PC-3 (cell line): Measurements from ENCODE around the gene CORO6. TPM values are rescaled to one million over a fixed set of nuclear protein-coding genes. Genes with fewer than 3 reads are reported as not detected.

Experiments used
- ATAC-seq: fragments of 200-7000 bp; cut with Tn5 transposase; 2 replicates; pipeline ENCODE4 v1.9.1; 2020; ENCODE audit warnings: mild to moderate bottlenecking, moderate library complexity
- BruUV-seq: library from RNA; stranded (reverse); fragments of 400-500 nt; replicated peaks from 2 replicates; lab custom pipeline; 2021; lab: Mats Ljungman, UMichigan
- CTCF ChIA-PET: fragments of 300-600 bp; sonication (Branson Sonifier 250); formaldehyde crosslinking; loops from one replicate; lab custom pipeline; 2022; ENCODE audit warnings: antibody characterized with exemption; lab: Charles Lee
- POLR2A ChIA-PET: fragments of 300-600 bp; sonication (Branson Sonifier 250); formaldehyde crosslinking; loops from one replicate; lab custom pipeline; 2022; ENCODE audit warnings: antibody characterized with exemption; ENCODE audit not compliant: unreplicated experiment; lab: Charles Lee
- DNase-seq: peaks from one replicate; pipeline ENCODE4 v3.0.0-alpha.2; 2015
- H2AFZ ChIP-seq: fragments of 300-600 bp; sonication (generic); 2 replicates; pipeline ENCODE4 v1.6.0; 2016; ENCODE audit warnings: antibody characterized with exemption, low read length
- H3F3A ChIP-seq: fragments of 300-600 bp; sonication (generic); one replicate; pipeline ENCODE4 v1.6.0; 2017; ENCODE audit warnings: antibody characterized with exemption, low read length, control low read depth, mild to moderate bottlenecking; ENCODE audit not compliant: unreplicated experiment
- H3K27ac ChIP-seq: fragments of 300-600 bp; sonication (generic); 2 replicates; pipeline ENCODE4 v1.5.1; 2016; ENCODE audit warnings: mild to moderate bottlenecking, low read length
- H3K27me3 ChIP-seq: fragments of 300-600 bp; sonication (generic); 2 replicates; pipeline ENCODE4 v1.6.1; 2016; ENCODE audit warnings: low read length, mixed read lengths
- H3K36me3 ChIP-seq: fragments of 300-600 bp; sonication (generic); 2 replicates; pipeline ENCODE4 v1.6.1; 2016; ENCODE audit warnings: low read depth, mixed run types, low read length, mixed read lengths
- H3K4me1 ChIP-seq: fragments of 300-600 bp; sonication (generic); 2 replicates; pipeline ENCODE4 v1.5.1; 2016; ENCODE audit warnings: low read length; ENCODE audit not compliant: insufficient read depth
- H3K4me2 ChIP-seq: fragments of 300-600 bp; sonication (generic); 2 replicates; pipeline ENCODE4 v1.6.0; 2016; ENCODE audit warnings: low read length
- H3K4me3 ChIP-seq: fragments of 300-600 bp; sonication (generic); 2 replicates; pipeline ENCODE4 v1.5.1; 2016; ENCODE audit warnings: mild to moderate bottlenecking, low read length, mixed read lengths
- H3K79me2 ChIP-seq: fragments of 300-600 bp; sonication (generic); 2 replicates; pipeline ENCODE4 v1.6.1; 2017; ENCODE audit warnings: low read length, mixed read lengths
- H3K9ac ChIP-seq: fragments of 300-600 bp; sonication (generic); 2 replicates; pipeline ENCODE4 v1.6.0; 2016; ENCODE audit warnings: mild to moderate bottlenecking, low read length
- H3K9me2 ChIP-seq: fragments of 300-600 bp; sonication (generic); replicated peaks from 2 replicates; pipeline ENCODE4 v1.6.1; 2016; ENCODE audit warnings: mixed run types, low read length, mixed read lengths
- H3K9me3 ChIP-seq: fragments of 300-600 bp; sonication (generic); 2 replicates; pipeline ENCODE4 v1.6.1; 2016; ENCODE audit warnings: low read length, mixed read lengths
- H4K20me1 ChIP-seq: fragments of 300-600 bp; sonication (generic); 2 replicates; pipeline ENCODE4 v1.6.1; 2016; ENCODE audit warnings: low read length, mixed read lengths
- CTCF ChIP-seq: fragments of 300-600 bp; sonication (generic); conservative IDR thresholded peaks from 2 replicates; pipeline ENCODE4 v1.5.1; 2017; ENCODE audit warnings: antibody characterized with exemption, low read depth, mild to moderate bottlenecking, low read length
- EZH2 ChIP-seq: fragments of 300-600 bp; sonication (generic); IDR thresholded peaks from one replicate; pipeline ENCODE4 v1.6.1; 2017; ENCODE audit warnings: antibody characterized with exemption, mild to moderate bottlenecking, low read length; ENCODE audit not compliant: unreplicated experiment
- EZH2phosphoT487 ChIP-seq: fragments of 300-600 bp; sonication (generic); IDR thresholded peaks from 2 replicates; pipeline ENCODE4 v1.6.1; 2018; ENCODE audit warnings: mild to moderate bottlenecking, antibody characterized with exemption, low read length, borderline replicate concordance
- intact Hi-C: fragments of 100-400 bp; cut with micrococcal nuclease; formaldehyde crosslinking; loops from 2 replicates; pipeline ENCODE4 v1.9.0; 2023
- total RNA-seq: library from RNA; depleted of rRNA; stranded (reverse); fragments of >200 nt; gene quantifications from 2 replicates; pipeline ENCODE4 v1.2.3, GENCODE V29; 2014

The CORO6 gene
- total RNA-seq, 1 experiment from 2014 or later = 0.44 TPM

- CTCF ChIA-PET = interaction anchor here (0.6 to 1.0 kb wide), 3 partner anchors 16 to 316 kb away, joined by 3 read pairs; no protein-coding TSS in a partner anchor
Observed at GRCh38 chr17:29567304-29567553, 55.5 kb downstream of the CORO6 start.

GRCh38 chr17:29566473-29567303, 56.0 kb downstream of the CORO6 start, which contains the start of gene ABHD15:
Gene ABHD15 (minus strand): TSS chr17:29567037. CDS start chr17:29566966, 71 bp downstream.
- ChIA-PET CTCF (interaction anchor here (0.6 to 1.0 kb wide), 2 partner anchors 16 to 197 kb away, joined by 3 read pairs; no protein-coding TSS in a partner anchor), POLR2A (interaction anchor here (0.5 kb wide), 1 partner anchor 316 kb away, joined by 5 read pairs; no protein-coding TSS in a partner anchor)
- DNase-seq (peak; percentile 69), ATAC-seq (peak; percentile 52)
- H3K9me2 ChIP-seq = no peaks in the 10 kb centered on the region
- no peaks in the 10 kb centered on the region for H3K79me2 ChIP-seq
- H3K4me2 ChIP-seq = peak within 1 kb of the TSS; percentile 98
- no peak for TF ChIP-seq EZH2phosphoT487
- no peak for TF ChIP-seq EZH2
- TF ChIP-seq CTCF = no peak
- no peak within 1 kb of the TSS for H3K27ac ChIP-seq
- peak within 1 kb of the TSS; percentile 85 for H2AFZ ChIP-seq
- H3K36me3 ChIP-seq = no peaks in the 10 kb centered on the region
- H3K9me3 ChIP-seq = no peaks in the 10 kb centered on the region
- peak within 1 kb of the TSS; percentile 37 for H3K9ac ChIP-seq
- H4K20me1 ChIP-seq = no peaks in the 10 kb centered on the region
- no peaks in the 10 kb centered on the region for H3F3A ChIP-seq
- BruUV-seq = no TSS peak
- intact Hi-C loops = no loop called here
- peak within 1 kb of the TSS; percentile 85 for H3K4me3 ChIP-seq
- H3K27me3 ChIP-seq = no peaks in the 10 kb centered on the region
- H3K4me1 ChIP-seq = peaks cover 7% of the 10 kb centered on the region; the same call in 1 of the 2 replicates

More at GRCh38 chr17:29567304-29567553, 55.5 kb downstream of the CORO6 start:
- Histone ChIP-seq H3K27me3 (no peaks in the 10 kb centered on the region), H3K9ac (peak overlapping the region; percentile 34; the same call in 1 of the 2 replicates), H3F3A (no peaks in the 10 kb centered on the region), H3K4me2 (peak overlapping the region; percentile 98), H4K20me1 (no peaks in the 10 kb centered on the region), H2AFZ (peak overlapping the region; percentile 85), H3K9me3 (no peaks in the 10 kb centered on the region), H3K4me1 (peaks cover 7% of the 10 kb centered on the region; the same call in 1 of the 2 replicates), H3K27ac (no peak overlapping the region), H3K36me3 (no peaks in the 10 kb centered on the region), H3K4me3 (peak overlapping the region; percentile 85), H3K79me2 (no peaks in the 10 kb centered on the region), H3K9me2 (no peaks in the 10 kb centered on the region)
- POLR2A ChIA-PET = no interaction called here
- intact Hi-C loops = no loop called here
- no TSS peak for BruUV-seq
- ATAC-seq = peak; percentile 1; the same call in 1 of the 2 replicates
- no peak for DNase-seq
- TF ChIP-seq CTCF (no peak), EZH2phosphoT487 (no peak), EZH2 (no peak)
